Endodermal cell (in vitro differentiated cells): Measurements from ENCODE around the gene TNNT2. TPM values are rescaled to one million over a fixed set of nuclear protein-coding genes. Genes with fewer than 3 reads are reported as not detected.

Experiments
- DNase-seq: peaks from one replicate; pipeline ENCODE4 v3.0.0-alpha.2; 2017
- H3K27ac ChIP-seq: 2 replicates; pipeline ENCODE4 v1.5.1; 2013; ENCODE audit warnings: mild to moderate bottlenecking, low read depth, low read length, moderate library complexity
- H3K27me3 ChIP-seq: 2 replicates; pipeline ENCODE4 v1.6.1; 2013; ENCODE audit warnings: mild to moderate bottlenecking, low read length, moderate library complexity; ENCODE audit not compliant: insufficient read depth, control insufficient read depth, poor library complexity, severe bottlenecking
- H3K36me3 ChIP-seq: 2 replicates; pipeline ENCODE4 v1.7.0; 2013; ENCODE audit warnings: mild to moderate bottlenecking, low read length, moderate library complexity; ENCODE audit not compliant: control insufficient read depth, insufficient read depth
- H3K4me1 ChIP-seq: one replicate; pipeline ENCODE4 v1.7.0; 2013; ENCODE audit warnings: low read length; ENCODE audit not compliant: control insufficient read depth, insufficient read depth
- H3K4me3 ChIP-seq: 2 replicates; pipeline ENCODE4 v1.5.1; 2013; ENCODE audit warnings: mild to moderate bottlenecking, low read length, moderate library complexity
- H3K9ac ChIP-seq: 2 replicates; pipeline ENCODE4 v1.6.1; 2013; ENCODE audit warnings: mild to moderate bottlenecking, low read length, moderate library complexity; ENCODE audit not compliant: poor library complexity, severe bottlenecking; ENCODE audit errors: extremely low read depth
- H3K9me3 ChIP-seq: 2 replicates; pipeline ENCODE4 v1.6.1; 2013; ENCODE audit warnings: mild to moderate bottlenecking, low read length, moderate library complexity; ENCODE audit not compliant: control insufficient read depth
- H3K27ac Mint-ChIP-seq: 2 replicates; pipeline ENCODE4 v1.8.0; 2020; ENCODE audit warnings: mixed read lengths
- H3K27me3 Mint-ChIP-seq: 2 replicates; pipeline ENCODE4 v1.8.0; 2021; ENCODE audit warnings: mild to moderate bottlenecking, mixed read lengths; ENCODE audit not compliant: insufficient read depth
- H3K36me3 Mint-ChIP-seq: 2 replicates; pipeline ENCODE4 v1.8.0; 2020; ENCODE audit warnings: low read depth, mixed read lengths
- H3K4me1 Mint-ChIP-seq: 2 replicates; pipeline ENCODE4 v1.8.0; 2020; ENCODE audit warnings: mixed read lengths
- H3K4me3 Mint-ChIP-seq: 2 replicates; pipeline ENCODE4 v1.8.0; 2020; ENCODE audit warnings: mild to moderate bottlenecking, moderate library complexity, mixed read lengths
- H3K9me3 Mint-ChIP-seq: 2 replicates; pipeline ENCODE4 v1.8.0; 2020; ENCODE audit warnings: mild to moderate bottlenecking, mixed read lengths
- WGBS, 2 experiments: methylation state at CpG; one replicate each; pipeline versions ENCODE4 v1.1.5 to v1.1.7; 2013; ENCODE audit warnings: missing lambda C conversion rate in 2 of 2, mixed read lengths in 1 of 2; ENCODE audit not compliant: insufficient coverage in 1 of 2, insufficient read length in 1 of 2; 5-methylcytosine and 5-hydroxymethylcytosine counted together
- total RNA-seq, 2 donors: library from RNA; stranded (reverse); fragmentation: NEBNext Ultra II Directional in 1 of 2; extraction: Animal tissue kit (Norgen Biotek cat#: 25700) in 1 of 2; gene quantifications; 2 replicates in 1 of 2; 3 replicates in 1 of 2; pipeline ENCODE4 v1.2.1, GENCODE V29; 2021
- TF ChIP-seq, protein P1 (sequence below): fragments of 200-600 bp; sonication (generic); conservative IDR thresholded peaks from 2 replicates; pipeline ENCODE4 v1.5.0; 2021; ENCODE audit warnings: antibody characterized with exemption, mild to moderate bottlenecking

TNNT2 gene
- total RNA-seq, 2 donors from 2014 or later: 0.35 to 0.88 TPM

GRCh38 chr1:201350884-201351283 lies 26.6 kb downstream of the TNNT2 start:
- 78 to 93% methylated on average over 5 to 6 of the region's 7 CpGs for WGBS, 2 experiments
- no peaks in the 10 kb centered on the region for H3K36me3 Mint-ChIP-seq
- DNase-seq: no peak
- Histone ChIP-seq H3K9ac (no peak overlapping the region), H3K4me1 (no peaks in the 10 kb centered on the region), H3K27ac (no peak overlapping the region), H3K9me3 (no peaks in the 10 kb centered on the region), H3K27me3 (no peaks in the 10 kb centered on the region), H3K4me3 (no peak overlapping the region), H3K36me3 (no peaks in the 10 kb centered on the region)
- no peaks in the 10 kb centered on the region for H3K9me3 Mint-ChIP-seq
- no peak overlapping the region for H3K27ac Mint-ChIP-seq
- no peak overlapping the region for H3K4me3 Mint-ChIP-seq
- TF ChIP-seq, protein P1, sequence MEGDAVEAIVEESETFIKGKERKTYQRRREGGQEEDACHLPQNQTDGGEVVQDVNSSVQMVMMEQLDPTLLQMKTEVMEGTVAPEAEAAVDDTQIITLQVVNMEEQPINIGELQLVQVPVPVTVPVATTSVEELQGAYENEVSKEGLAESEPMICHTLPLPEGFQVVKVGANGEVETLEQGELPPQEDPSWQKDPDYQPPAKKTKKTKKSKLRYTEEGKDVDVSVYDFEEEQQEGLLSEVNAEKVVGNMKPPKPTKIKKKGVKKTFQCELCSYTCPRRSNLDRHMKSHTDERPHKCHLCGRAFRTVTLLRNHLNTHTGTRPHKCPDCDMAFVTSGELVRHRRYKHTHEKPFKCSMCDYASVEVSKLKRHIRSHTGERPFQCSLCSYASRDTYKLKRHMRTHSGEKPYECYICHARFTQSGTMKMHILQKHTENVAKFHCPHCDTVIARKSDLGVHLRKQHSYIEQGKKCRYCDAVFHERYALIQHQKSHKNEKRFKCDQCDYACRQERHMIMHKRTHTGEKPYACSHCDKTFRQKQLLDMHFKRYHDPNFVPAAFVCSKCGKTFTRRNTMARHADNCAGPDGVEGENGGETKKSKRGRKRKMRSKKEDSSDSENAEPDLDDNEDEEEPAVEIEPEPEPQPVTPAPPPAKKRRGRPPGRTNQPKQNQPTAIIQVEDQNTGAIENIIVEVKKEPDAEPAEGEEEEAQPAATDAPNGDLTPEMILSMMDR: no peak
- H3K27me3 Mint-ChIP-seq: no peaks in the 10 kb centered on the region
- peaks cover 1% of the 10 kb centered on the region for H3K4me1 Mint-ChIP-seq

DNA sequence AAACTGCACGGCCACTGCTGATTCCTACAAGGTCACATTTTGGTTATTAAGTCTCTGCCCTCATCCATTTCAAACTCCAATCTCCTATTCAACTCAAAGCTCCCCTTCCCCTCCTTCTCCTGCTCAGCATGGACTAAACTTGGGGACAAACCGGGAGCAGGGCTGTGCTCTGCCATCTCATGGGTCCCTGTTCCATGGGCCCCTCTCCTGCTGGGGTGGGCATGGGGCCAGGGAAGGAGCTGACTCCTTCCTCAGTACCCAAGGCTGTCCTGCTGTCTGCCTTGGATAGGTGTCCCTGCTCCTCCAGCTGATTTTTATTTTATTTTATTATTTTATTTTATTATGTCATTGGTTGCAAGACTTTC lies 27.1 kb downstream of the TNNT2 start:
- TF ChIP-seq, protein P1: no peak
- no peaks in the 10 kb centered on the region for H3K27me3 ChIP-seq
- H3K4me3 ChIP-seq: no peak overlapping the region
- no peaks in the 10 kb centered on the region for H3K27me3 Mint-ChIP-seq
- no peaks in the 10 kb centered on the region for H3K9me3 ChIP-seq
- H3K9ac ChIP-seq: no peak overlapping the region
- no peak overlapping the region for H3K27ac Mint-ChIP-seq
- H3K36me3 Mint-ChIP-seq: no peaks in the 10 kb centered on the region
- DNase-seq: no peak
- no peaks in the 10 kb centered on the region for H3K9me3 Mint-ChIP-seq
- H3K4me1 Mint-ChIP-seq: peaks cover 1% of the 10 kb centered on the region
- no peaks in the 10 kb centered on the region for H3K4me1 ChIP-seq
- 89% methylated on average over 2 of the region's 2 CpGs; no CpG with 5 or more reads in 1 of the 2 experiments for WGBS, 2 experiments
- no peaks in the 10 kb centered on the region for H3K36me3 ChIP-seq
- no peak overlapping the region for H3K27ac ChIP-seq
- no peak overlapping the region for H3K4me3 Mint-ChIP-seq

DNA sequence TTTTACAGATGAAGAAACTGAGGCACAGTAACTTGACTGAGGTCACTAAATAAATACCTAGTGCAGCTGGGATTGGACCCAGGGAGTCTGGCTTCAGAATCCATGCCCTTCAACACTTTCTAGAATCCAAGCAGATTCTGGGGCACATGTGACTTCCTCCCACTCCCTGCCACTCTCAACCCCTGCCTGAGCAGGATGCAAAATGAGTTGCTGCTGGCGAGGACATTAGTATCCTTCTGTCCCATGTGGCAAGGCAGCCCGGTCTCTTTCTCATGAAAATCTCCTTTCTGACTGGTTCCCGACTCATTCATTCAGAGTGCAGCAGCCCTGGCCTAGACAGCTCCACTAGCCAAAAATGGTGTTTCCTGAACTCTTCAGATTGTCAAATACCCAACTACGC lies 28.4 kb downstream of the TNNT2 start:
- Histone ChIP-seq H3K9me3 (no peaks in the 10 kb centered on the region), H3K27ac (no peak overlapping the region), H3K27me3 (no peaks in the 10 kb centered on the region), H3K4me1 (no peaks in the 10 kb centered on the region), H3K36me3 (no peaks in the 10 kb centered on the region), H3K9ac (no peak overlapping the region), H3K4me3 (no peak overlapping the region)
- Mint-ChIP-seq H3K9me3 (no peaks in the 10 kb centered on the region), H3K4me1 (peaks cover 1% of the 10 kb centered on the region), H3K36me3 (no peaks in the 10 kb centered on the region), H3K4me3 (no peak overlapping the region), H3K27ac (no peak overlapping the region), H3K27me3 (peaks cover 2% of the 10 kb centered on the region)
- DNase-seq: no peak
- WGBS, 2 experiments: 88% methylated on average over 4 of the region's 4 CpGs
- TF ChIP-seq, protein P1: no peak
